ENCODE measurements around the gene WAS. TPM values are rescaled to one million over a fixed set of nuclear protein-coding genes. Genes with fewer than 3 reads are reported as not detected.

The WAS gene
- polyA plus RNA-seq, 3 donors, result 3.0 to 5.5 (median 3.9) TPM

DNA sequence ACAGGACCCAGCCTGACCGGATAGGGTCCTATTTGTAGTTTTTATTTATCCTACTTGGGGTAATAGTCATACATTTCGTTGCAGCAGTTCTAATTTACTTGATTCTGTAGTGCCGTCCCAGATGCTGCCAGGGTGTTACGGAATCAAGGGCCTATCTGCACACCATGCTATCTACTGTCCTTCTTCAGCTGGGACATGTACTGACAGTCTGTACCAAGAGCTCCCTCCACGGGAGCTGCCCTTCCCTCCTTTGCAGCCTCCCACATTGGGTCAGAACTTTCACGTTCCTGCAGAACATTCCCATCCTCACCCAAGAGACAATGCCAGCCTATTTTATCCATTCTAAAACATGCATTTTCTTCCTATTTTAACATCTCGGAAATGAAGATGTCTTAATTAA, 19.6 kb downstream of the WAS start:
- DNase-seq (ENCODE audit: extremely low read depth in 1 of 11, low read depth in 9 of 11, low spot score in 4 of 11), result no peak

DNA sequence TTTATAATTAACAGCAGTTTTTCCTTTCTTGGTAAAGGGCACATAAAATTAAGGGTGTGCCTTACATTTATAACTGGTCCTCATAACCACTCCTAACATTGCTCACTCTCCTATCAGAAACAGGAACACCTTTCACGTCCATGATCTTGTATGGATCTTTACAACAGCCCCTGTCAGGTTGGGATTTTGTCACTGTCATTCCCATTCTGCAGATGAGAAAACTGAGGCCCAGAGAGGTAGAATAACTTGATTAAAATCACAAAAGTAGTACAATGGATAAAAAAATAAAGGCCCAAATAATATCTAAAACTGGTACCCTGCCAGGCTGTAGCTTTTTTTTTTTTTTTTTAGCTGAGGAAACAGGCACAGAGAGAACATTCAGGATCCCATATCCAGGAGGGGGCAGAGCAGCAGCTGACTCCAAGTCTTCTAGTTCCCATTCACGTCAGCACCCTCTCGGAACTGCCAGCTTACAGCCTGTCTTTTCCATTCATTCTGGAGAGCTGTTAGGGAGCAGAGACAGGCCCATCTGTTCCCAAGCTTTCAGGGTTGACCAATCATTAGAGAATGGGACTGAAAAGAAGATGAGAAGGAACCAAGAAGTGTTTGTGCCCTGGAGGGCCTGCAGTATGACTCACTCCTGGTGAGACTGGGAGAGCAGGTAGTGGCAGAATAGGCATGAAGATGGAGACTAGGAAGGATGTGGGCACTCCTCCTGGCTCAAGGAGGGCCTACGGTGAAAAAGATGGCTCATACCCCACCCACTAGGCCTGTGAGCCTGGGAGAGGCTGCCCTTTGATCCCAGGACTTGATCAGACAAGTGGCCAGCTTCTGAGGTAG, 20.3 kb downstream of the WAS start:
- no peak for DNase-seq (ENCODE audit: extremely low read depth in 1 of 11, low read depth in 9 of 11, low spot score in 4 of 11)

DNA sequence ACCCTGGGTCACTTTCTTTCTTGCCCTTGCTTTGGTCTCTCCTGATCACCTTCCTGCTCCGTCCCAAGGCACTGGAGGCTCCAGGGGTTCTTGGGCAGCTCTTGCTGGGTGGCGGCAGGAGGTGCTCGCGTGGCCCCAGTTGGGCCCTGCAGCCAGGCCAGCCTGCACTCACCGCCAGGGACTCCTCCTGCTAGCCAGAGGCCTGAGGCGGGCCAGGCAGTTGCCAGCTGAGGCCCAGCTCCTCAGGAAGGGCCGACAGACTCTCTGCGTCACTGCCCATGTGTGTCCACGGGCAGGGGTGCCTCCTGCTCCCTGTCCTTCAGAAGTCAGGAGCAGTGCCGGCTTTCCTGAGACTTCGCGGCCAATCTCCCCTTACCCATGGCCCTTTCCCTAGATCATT, 22.3 kb downstream of the WAS start:
- peak in 1 of 11 donors; percentile 22 for DNase-seq (ENCODE audit: extremely low read depth in 1 of 11, low read depth in 9 of 11, low spot score in 4 of 11)

DNA sequence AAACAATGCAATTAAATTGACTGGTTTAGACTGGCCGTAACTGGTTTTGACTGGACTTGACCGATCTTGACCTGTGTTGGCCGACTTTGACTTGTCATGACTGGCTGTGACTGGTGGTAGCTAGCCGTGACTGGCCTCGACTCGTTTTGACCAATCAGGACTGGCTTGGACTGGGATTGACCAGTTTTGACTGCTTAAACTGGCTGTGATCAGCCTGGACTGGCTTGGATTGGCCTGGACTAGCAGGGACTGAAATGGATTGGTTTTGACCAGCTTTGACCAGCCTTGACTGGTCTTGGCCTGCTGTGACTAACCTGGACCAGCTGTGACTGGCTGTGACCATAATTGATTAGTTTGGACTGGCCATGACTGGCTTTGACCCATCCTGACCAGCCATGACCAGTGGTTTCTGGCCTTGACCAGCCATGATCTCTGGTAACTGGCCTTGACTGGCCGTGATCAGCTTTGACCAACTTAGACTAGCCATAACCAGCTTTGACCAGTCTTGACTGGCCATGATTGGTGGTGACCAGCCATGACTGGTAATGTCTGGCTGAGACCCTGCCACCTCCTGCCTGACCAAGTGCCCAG, 26.0 kb downstream of the WAS start:
- no peak for DNase-seq (ENCODE audit: extremely low read depth in 1 of 11, low read depth in 9 of 11, low spot score in 4 of 11)

DNA sequence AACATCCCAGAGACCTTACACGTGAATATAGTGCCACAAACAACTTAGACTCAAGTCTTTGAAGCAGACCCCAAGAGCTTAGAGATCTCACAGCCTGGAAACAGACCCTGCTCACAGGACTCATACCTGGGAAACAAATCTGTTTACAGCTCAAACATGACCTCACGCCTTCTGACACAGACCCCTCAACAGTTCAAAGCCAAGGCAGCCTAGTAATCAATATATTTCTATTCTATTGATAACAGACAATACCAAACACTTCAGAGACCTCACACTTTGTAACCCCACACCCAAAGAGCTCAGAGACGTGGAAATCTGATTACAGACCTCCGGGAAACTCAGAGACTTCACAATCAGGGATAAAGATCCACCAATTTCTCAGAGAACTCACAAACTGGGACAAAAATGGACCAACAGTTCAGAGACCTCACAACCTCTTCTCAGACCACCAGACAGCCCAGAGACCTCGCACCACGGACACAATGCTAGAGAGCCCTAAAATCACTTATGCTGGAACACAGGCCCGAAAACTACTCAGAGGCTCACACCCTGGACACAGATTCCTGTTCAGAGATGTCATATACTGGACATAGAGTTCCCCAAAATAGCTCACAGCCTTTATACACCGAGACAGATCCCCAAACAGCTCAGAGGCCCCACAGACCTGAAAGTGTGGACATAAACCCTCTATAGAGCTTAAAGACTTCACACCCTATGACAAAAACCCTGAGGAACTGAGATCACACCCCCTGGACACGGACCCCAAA, 27.7 kb downstream of the WAS start:
- DNase-seq (ENCODE audit: extremely low read depth in 1 of 11, low read depth in 9 of 11, low spot score in 4 of 11), result no peak

DNA sequence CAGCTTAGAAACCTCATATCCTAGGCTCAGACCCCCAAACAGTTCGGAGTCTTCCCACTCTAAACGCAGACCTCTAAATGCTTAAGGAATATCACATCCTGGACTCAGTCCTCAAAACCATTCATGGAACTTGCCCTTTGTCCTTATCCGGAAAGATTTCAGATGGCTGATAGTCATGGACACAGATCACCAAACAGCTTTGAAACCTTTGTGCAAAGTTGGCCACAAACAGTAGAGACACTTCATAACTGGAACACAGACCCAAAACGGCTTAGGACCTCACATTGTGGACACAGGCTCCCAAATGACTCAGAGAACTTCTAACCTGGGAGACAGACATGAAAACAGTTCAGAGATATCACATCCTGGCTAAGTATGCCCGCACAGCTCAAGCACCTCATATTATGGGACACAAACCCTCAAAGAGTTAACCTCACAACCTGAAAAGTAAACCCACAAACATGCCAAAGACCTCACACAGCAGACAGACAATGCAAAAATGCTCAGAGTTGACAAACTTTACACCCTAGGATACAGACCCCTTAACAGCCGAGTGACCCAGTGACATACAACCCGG, 28.4 kb downstream of the WAS start:
- DNase-seq (ENCODE audit: extremely low read depth in 1 of 11, low read depth in 9 of 11, low spot score in 4 of 11), result no peak

DNA sequence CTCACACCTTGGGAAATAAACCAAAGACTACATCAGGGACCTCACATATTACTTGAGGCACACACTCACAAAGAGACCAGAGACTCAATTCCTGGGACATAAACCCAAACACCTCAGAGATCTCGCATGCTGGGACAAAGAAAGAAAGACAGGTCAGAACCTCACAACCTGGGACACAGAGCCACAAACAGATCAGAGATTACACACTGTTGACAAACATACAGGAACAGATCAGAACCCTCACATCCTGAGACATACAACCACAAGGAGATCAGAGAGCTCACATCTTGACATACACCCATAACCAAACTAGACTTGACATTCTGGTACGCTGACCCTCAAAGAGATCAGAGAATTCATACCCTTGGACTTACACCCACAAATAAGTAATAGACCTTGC, 30.2 kb downstream of the WAS start:
- no peak for DNase-seq (ENCODE audit: extremely low read depth in 1 of 11, low read depth in 9 of 11, low spot score in 4 of 11)

DNA sequence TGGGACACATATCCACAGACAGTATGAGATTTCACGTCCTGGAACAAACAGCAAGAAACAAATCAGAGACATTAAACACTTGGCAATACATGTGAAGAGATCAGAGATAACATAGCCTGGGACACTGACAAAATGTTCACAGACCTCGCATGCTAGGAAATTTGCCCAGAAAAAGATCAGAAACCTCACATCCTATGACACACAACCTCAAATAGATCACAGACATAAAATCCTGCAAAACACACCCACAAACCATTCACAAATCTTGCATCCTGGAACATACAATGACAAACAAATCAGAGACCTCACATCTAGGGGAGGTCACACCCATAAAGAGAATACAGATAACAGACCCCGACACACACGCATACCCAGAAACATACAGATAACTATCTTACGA, 31.0 kb downstream of the WAS start:
- no peak for DNase-seq (ENCODE audit: extremely low read depth in 1 of 11, low read depth in 9 of 11, low spot score in 4 of 11)

DNA sequence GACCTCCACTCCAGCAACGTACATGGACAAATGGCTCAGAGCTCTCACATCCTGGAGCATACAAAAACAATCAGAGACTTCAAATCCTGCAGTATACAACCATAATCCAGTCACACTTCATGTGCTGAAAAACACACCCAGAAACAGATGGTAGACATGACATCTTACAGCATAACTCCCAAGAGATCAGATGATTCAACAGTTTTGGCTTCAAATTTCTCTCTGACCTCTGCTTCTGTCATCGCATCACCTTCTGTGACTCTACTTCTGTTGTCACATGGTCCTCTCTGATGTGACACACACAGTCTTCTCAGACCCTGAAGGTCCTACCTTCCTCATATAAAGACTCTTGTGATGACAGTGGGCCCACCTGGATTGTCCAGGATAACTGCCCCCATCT, 31.5 kb downstream of the WAS start:
- no peak for DNase-seq (ENCODE audit: extremely low read depth in 1 of 11, low read depth in 9 of 11, low spot score in 4 of 11)

DNA sequence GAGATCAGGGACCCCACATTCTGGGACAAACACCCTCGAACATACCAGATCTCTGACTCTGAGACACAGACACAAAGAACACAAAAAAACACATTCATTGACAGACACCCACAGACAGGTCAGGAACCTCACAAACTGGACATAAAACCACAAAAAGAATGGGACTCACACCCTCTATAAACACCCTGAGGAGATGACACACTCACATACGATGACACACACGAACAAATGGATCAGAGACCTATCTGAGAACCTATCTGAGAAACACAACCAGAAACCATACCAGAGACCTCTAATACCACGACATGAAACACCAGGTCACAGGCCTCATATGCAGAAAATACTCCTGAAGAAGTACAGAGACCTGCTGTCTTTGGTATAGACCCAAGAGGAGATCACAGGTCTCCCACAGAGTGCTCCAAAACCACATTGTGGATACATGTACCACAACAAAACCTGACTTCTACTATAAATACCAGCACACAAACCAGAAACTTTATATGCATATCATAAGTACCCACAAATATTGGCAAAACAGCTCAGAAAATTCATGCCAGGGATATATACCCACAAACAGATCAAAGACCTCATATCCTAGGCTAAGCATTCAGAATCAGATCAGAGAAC, 32.4 kb downstream of the WAS start:
- no peak for DNase-seq (ENCODE audit: extremely low read depth in 1 of 11, low read depth in 9 of 11, low spot score in 4 of 11)

DNA sequence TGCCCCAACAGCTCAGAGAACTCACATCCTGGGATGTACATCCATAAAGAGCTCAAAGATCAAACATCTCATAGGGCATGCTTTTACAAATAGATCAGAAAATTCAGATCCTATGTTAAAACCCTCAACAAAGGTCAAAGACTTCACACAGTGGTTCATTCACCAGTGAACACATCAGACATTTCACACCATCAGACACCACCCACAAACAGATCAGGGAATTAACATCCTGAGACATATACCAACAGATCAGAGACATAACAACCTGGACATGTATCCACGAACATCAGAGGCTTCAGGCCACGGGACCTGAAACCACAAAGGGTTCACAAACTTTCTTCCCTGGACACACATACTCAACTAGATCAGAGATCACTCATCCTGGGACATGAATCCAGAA, 36.4 kb downstream of the WAS start:
- no peak for DNase-seq (ENCODE audit: extremely low read depth in 1 of 11, low read depth in 9 of 11, low spot score in 4 of 11)

DNA sequence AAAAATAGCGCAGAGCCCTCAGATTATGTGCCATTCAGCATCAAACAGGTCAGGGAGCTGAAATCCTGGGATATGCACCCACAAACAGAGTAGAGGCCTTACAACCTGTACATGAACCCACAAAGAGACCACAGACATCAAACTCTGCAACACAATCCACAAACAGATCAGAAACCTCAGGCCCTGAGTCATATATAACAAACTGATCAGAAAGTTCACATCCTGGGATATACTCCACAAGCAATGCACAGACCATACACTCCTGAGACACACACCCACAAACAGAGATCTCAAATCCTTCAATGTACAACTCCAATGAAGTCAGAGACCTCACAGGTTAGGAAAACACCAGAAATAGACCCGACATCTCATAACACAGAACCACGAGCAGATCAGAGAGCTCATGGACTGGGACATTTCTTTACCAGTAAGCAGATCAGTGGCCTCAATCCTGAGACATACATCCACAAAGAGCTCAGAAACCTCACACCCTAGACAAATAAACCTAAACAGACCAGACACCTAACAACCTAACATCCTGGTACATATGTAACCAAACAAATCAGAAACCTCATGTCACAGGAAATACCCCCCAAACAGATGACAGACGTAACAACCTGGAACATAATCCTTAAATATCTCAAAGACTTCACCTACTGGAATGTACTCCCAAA, 37.1 kb downstream of the WAS start:
- no peak for DNase-seq (ENCODE audit: extremely low read depth in 1 of 11, low read depth in 9 of 11, low spot score in 4 of 11)

DNA sequence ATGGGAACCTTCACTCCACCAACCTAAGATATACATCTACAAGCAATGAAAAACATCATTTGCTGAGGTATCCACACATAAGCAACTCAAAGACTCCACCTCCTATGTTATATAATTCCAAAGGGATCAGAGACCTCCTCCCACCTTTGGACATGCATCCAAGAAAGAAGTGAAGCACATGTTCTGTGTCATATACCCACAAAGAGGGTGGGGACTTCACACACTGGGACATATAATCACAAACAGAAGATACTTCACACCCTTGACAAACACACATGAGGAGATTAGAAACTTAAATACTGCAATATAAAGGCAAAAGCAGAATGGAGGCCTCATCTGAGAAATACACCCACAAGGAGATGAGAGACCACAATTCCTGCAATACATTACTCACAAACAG, 38.3 kb downstream of the WAS start:
- no peak for DNase-seq (ENCODE audit: extremely low read depth in 1 of 11, low read depth in 9 of 11, low spot score in 4 of 11)

DNA sequence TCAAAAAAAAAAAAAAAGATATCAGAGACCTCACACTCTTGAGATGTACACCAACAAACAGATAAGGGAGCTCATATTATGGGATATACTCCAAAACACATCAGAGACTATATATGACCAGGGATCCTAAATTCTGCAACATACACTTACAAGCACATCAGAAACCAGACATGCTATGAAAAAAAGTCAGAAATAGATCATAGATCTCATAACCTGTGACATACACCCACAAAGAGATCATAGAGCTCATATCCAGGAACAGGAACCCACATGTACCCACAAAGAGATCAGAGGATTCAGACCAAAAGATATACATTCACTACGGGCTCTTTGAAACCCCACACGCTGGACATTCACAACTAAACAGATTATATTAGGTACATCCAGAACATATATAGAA, 43.0 kb downstream of the WAS start:
- no peak for DNase-seq (ENCODE audit: extremely low read depth in 1 of 11, low read depth in 9 of 11, low spot score in 4 of 11)

DNA sequence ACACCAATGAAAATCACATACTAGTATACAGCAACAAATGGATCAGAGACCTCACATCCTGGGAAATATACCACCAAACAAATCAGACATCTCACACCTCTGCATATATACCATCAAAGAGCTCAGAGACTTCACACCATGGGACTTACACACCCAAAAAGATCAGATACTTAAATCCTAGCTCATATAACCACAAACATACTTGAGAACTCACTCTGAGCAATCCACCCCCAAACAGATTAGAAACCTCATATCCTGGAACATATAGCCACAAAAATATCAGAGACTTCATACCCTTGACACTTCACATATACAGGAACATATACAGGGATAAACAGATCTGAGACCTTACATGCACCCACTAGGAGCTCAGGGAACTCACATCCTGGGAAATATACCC, 45.1 kb downstream of the WAS start:
- no peak for DNase-seq (ENCODE audit: extremely low read depth in 1 of 11, low read depth in 9 of 11, low spot score in 4 of 11)

DNA sequence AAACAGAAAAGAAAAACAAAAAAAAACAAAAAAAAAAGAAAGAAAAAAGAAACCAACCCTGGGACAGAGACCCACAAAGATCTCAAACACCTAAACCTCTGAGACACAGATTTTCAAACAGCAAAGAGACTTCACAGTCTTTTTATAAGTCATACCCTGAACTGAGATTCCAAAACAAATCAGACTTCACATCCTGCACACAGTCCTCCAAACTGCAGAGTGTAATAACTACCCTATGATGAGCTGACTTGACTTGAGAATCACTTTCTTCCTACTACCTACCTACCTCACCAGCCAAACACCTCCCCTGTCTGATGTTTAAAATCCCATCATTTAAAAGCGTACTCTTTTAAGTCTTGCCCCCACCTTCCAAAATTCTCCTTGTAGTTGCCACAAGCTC, 52.7 kb downstream of the WAS start:
- no peak for DNase-seq (ENCODE audit: extremely low read depth in 1 of 11, low read depth in 9 of 11, low spot score in 4 of 11)

DNA sequence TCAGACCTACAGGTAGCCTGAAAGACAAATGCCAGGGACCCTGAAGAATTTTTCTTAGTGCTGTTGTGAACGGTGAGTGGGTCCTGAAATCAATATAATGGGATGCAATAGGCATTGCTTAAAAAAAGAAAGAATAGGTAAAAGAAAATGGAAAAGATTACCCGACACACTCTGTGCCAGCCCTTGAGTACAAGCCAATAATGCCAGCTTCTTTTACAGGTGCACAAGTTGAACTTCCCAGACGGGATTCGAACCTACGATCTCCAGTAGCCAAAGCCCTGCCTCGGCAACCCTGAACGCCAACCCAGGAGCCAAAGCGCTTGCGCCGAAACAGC, 53.2 kb downstream of the WAS start:
- no peak for DNase-seq (ENCODE audit: extremely low read depth in 1 of 11, low read depth in 9 of 11, low spot score in 4 of 11)

DNA sequence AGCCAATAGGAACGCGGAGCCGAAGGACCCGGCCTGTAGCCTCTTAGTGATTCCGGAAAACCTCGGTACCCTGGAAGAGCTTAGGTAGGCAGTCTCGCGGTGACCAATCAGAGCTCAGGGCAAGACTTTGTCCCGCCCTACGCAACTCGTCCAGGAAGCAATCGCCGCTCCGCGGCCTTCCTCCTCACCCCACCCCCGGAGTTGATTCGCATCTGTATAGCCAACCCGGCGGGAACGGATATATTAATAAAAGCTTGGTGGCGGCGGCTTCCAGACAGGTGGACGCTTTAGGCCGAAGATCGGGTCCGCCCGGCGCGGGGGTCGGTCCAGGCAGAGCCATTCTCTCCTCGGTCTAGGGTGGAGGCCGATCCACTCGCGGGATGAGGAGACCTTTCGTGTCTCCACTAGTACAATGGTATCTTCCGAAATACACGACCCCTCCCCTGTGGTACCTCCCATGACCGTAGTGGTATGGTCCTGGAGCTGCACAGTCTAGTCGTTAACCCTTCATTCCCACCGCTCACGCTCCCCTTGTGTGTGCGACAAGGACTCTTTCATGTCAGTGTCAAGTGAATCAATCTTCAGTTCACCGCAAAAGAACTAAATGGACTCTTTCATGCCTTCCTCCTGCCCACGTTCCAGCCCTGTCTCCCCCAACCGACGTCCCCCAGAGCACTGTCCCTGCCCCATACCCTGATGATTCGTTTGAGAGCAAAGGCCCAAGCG, 53.8 kb downstream of the WAS start:
- DNase-seq (ENCODE audit: extremely low read depth in 1 of 11, low read depth in 9 of 11, low spot score in 4 of 11), result peak; percentile 77 to 96 (median 90)

Data from renal cortex interstitium (tissue), 11 donors.